Heart left ventricle (tissue), 13 donors: ENCODE measurements around the gene MCC.

Experiments
- CTCF ChIP-seq, 12 donors: fragments of 200-600 bp; sonication (generic) in 4 of 12; IDR thresholded peaks; one replicate each; pipeline versions ENCODE4 v1.5.0 to v1.8.0; 2018 to 2022; ENCODE audit warnings: antibody characterized with exemption in 12 of 12, mild to moderate bottlenecking in 5 of 12
- POLR2A ChIP-seq, 2 donors: fragments of 450-650 bp; IDR thresholded peaks; one replicate each; pipeline ENCODE4 v1.6.1; 2017; ENCODE audit warnings: antibody characterized with exemption in 2 of 2, mild to moderate bottlenecking in 2 of 2, moderate library complexity in 2 of 2
- donor health status: ischemic (EF 13 %, LVEDD 7.1; RV severe dilation, severe dysfunction).
- donor health status: DM: no; HTN: yes; CAD: no.
- donor health status: DM: no; HTN: no; CAD: no.
- donor health status: ischemic (EF 25% LVEDD 6.9; RV normal size, moderate dysfunction).
- donor health status: ischemic (EF 25% LVEDD 5.7; RV mildly dilated, moderate dysfunction).
- donor health status: ischemic (EF 35%, LVEDD 5.7; RV mildly dilated, moderate dysfunction).
- donor health status: nonischemic (EF 11% LVEDD 7.7; RV severe dilation, severe dysfunction).
- donor health status: DM: yes; HTN: yes; CAD: no.
- donor health status: PGD.
- donor health status: ischemic (EF 29% LVEDD 5.4; RV normal size, mild dysfunction).
- donor health status: nonischemic (EF 23%, LVEDD 6.1; RV moderate dilation, normal function).

DNA sequence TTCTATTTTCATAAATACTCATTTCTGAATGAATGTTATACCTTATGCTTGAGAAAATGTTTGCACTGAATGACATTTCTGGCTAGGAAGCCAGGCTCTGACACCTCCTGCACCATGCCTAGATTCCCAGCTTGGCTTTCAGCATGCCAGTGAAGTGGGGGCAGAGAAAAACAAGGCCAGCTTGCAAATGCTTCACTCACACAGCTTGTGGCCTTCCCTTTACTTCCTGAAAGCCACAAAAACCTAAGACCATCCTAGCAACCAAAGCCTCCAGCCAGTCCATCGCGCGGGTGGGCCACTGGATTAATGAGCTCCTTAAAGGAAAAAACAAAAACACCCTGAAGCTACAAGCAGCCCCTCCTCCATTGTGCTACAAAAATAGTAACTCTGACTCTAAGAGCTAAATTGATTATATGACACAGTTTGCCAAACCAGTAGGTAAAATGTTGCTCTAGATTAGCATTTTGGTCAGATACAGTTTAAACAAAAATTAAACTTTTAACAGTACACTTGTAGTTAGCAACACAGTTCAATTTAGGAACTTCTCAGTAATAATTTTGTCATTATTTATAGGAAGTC lies 213.3 kb downstream of the MCC start:
- TF ChIP-seq CTCF (IDR thresholded peaks at IDR 0.05), result no peak
- TF ChIP-seq POLR2A (IDR thresholded peaks at IDR 0.05), result no peak
